ENCODE measurements around the gene SHC2. TPM values are rescaled to one million over a fixed set of nuclear protein-coding genes. Genes with fewer than 3 reads are reported as not detected.

SHC2 gene
- total RNA-seq, 1 experiment from 2014 or later = 16.6 TPM

GRCh38 chr19:439167-439900, 21.5 kb downstream of the SHC2 start:
- no CpG with 5 or more reads among the region's 27 CpGs for WGBS (ENCODE audit: extremely low coverage, insufficient read length, low lambda C conversion rate)

More at GRCh38 chr19:439167-439900, 21.5 kb downstream of the SHC2 start:
- Histone ChIP-seq H3K23ac (ENCODE audit: insufficient read length, low read depth, low read length) (no peak overlapping the region), H2BK120ac (ENCODE audit: low read depth, low read length, poor library complexity, severe bottlenecking) (no peak overlapping the region), H3K79me2 (ENCODE audit: insufficient read depth, low read length) (no peaks in the 10 kb centered on the region), H3K4me1 (ENCODE audit: insufficient read depth, low read length) (no peaks in the 10 kb centered on the region; the same call in 1 of the 2 replicates), H3K14ac (ENCODE audit: insufficient read depth, low read length) (no peak overlapping the region), H3K4ac (ENCODE audit: low read depth, low read length) (no peak overlapping the region), H3K18ac (ENCODE audit: insufficient read length, low read depth, low read length) (no peak overlapping the region), H2BK20ac (ENCODE audit: low read depth, low read length, poor library complexity, severe bottlenecking) (no peak overlapping the region), H3K56ac (ENCODE audit: insufficient read length, low read depth, low read length) (no peak overlapping the region), H4K91ac (ENCODE audit: insufficient read length, low read depth, low read length) (no peak overlapping the region), H4K5ac (ENCODE audit: insufficient read length, low read depth, low read length) (no peak overlapping the region), H3K9me3 (ENCODE audit: control insufficient read depth, low read depth, low read length) (no peaks in the 10 kb centered on the region), H3K79me1 (ENCODE audit: insufficient read depth, low read depth, low read length, poor library complexity, severe bottlenecking) (no peaks in the 10 kb centered on the region), H3T11ph (ENCODE audit: low read length) (no peak overlapping the region), H3K27ac (ENCODE audit: insufficient read length, low read depth, low read length) (no peak overlapping the region), H3K23me2 (ENCODE audit: insufficient read length, low read depth, low read length, poor library complexity, severe bottlenecking) (peaks cover 2% of the 10 kb centered on the region), H2BK15ac (ENCODE audit: low read depth, low read length) (no peak overlapping the region), H2BK12ac (ENCODE audit: insufficient read length, low read depth, low read length) (no peak overlapping the region), H3K27me3 (ENCODE audit: insufficient read depth, low read length) (no peaks in the 10 kb centered on the region; the same call in 1 of the 2 replicates), H4K20me1 (ENCODE audit: control insufficient read depth, insufficient read depth, insufficient read length) (no peaks in the 10 kb centered on the region), H2BK5ac (ENCODE audit: insufficient read length, low read length) (no peak overlapping the region), H3K9ac (ENCODE audit: extremely low read depth, insufficient read length, low read length) (no peak overlapping the region), H4K8ac (replicated peaks; ENCODE audit: insufficient read length, low read depth, low read length) (no peak overlapping the region), H3K4me2 (ENCODE audit: insufficient read depth, insufficient read length, low read length) (no peak overlapping the region), H2AK5ac (ENCODE audit: insufficient read length, low read length) (no peak overlapping the region), H2AFZ (ENCODE audit: low read length) (no peak overlapping the region)
- Mint-ChIP-seq H3K36me3 (ENCODE audit: insufficient read depth in 1 of 3, low read depth in 3 of 3) (peaks cover 0 to 10% (median 5%) of the 10 kb centered on the region in 3 experiments; a peak in 4 of 7 replicates), H3K27ac (no peak overlapping the region), H3K9me3 (peaks cover 4 to 16% of the 10 kb centered on the region in 2 experiments; a peak in 3 of 5 replicates), H3K4me1 (peaks cover 10 to 16% of the 10 kb centered on the region in 2 experiments), H3K27me3 (ENCODE audit: low read depth) (peaks cover 4% of the 10 kb centered on the region), H3K4me3 (no peak overlapping the region)
- no peak for DNase-seq
- no peak for TF ChIP-seq CTCF (conservative IDR thresholded peaks at IDR 0.05)
